Muscle layer of duodenum (tissue), 2 donors: ENCODE measurements around the gene MDM1.
A peak's percentile ranks its signal among the peaks of the same experiment; 100 is the strongest.

ENCODE experiments used
- H3K27ac ChIP-seq: one replicate; pipeline ENCODE4 v1.7.0; 2013; ENCODE audit warnings: mild to moderate bottlenecking, low read length
- H3K27me3 ChIP-seq: one replicate; pipeline ENCODE4 v1.7.0; 2013; ENCODE audit warnings: low read depth, mild to moderate bottlenecking, control low read depth, low read length
- H3K36me3 ChIP-seq, 2 donors: one replicate each; pipeline ENCODE4 v1.7.0; 2013; ENCODE audit warnings: low read length in 2 of 2, control low read depth in 1 of 2, mild to moderate bottlenecking in 1 of 2; ENCODE audit not compliant: insufficient read depth in 2 of 2, control insufficient read depth in 1 of 2
- H3K4me1 ChIP-seq, 2 donors: one replicate each; pipeline ENCODE4 v1.7.0; 2013; ENCODE audit warnings: low read length in 2 of 2, mild to moderate bottlenecking in 2 of 2, control low read depth in 1 of 2, moderate library complexity in 1 of 2; ENCODE audit not compliant: insufficient read depth in 2 of 2, control insufficient read depth in 1 of 2
- H3K4me3 ChIP-seq, 2 donors: one replicate each; pipeline ENCODE4 v1.7.0; 2013; ENCODE audit warnings: low read length in 2 of 2, low read depth in 1 of 2, mild to moderate bottlenecking in 1 of 2
- H3K9me3 ChIP-seq, 2 donors: one replicate each; pipeline ENCODE4 v1.7.0; 2013; ENCODE audit warnings: low read length in 2 of 2, control low read depth in 1 of 2, mild to moderate bottlenecking in 1 of 2; ENCODE audit not compliant: control insufficient read depth in 1 of 2
- donor health status: healthy.

Gene MDM1

DNA sequence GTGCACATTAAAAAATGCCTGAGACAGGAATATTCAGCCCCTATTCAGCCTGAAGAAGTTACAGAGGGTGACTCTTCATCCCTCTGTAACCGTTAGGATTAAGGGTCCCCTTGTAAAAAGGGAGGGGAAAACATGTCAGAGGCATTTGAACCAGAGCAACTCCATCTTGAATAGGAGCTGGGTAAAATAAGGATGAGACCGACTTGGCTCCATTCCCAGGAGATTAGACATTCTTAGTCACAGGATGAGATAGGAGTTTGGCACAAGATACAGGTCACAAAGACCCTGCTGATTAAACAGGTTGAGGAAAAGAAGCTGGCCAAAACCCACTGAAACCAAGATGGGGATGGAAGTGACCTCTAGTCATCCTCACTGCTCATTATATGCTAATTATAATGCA lies 19.9 kb upstream of the MDM1 start:
- Histone ChIP-seq H3K27ac (no peak overlapping the region), H3K4me1 (peaks cover 0 to 18% of the 10 kb centered on the region in 2 donors), H3K9me3 (no peaks in the 10 kb centered on the region), H3K27me3 (no peaks in the 10 kb centered on the region), H3K36me3 (no peaks in the 10 kb centered on the region), H3K4me3 (no peak overlapping the region)

DNA sequence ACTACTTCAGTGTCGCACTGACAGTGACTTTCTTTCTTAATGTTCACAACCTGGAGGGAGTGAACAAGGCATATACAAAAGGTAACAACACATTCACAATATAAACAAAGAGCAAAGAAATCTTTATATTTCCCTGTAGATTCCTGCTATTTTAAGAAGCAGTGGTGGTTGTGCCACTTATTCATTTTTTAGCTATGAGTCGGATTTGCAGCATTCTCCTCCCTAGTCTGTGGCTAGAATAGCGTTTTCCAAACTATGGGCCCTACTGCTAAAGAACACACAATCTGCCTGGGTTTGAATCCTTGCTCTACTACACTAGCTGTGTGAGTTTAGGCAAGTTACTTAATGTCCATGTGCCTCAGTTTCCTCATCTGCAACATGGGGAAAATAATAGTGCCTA lies 18.6 kb upstream of the MDM1 start:
- H3K36me3 ChIP-seq: no peaks in the 10 kb centered on the region
- H3K4me3 ChIP-seq: no peak overlapping the region
- no peaks in the 10 kb centered on the region for H3K27me3 ChIP-seq
- H3K9me3 ChIP-seq: no peaks in the 10 kb centered on the region
- H3K27ac ChIP-seq: no peak overlapping the region
- peaks cover 0 to 18% of the 10 kb centered on the region in 2 donors for H3K4me1 ChIP-seq

DNA sequence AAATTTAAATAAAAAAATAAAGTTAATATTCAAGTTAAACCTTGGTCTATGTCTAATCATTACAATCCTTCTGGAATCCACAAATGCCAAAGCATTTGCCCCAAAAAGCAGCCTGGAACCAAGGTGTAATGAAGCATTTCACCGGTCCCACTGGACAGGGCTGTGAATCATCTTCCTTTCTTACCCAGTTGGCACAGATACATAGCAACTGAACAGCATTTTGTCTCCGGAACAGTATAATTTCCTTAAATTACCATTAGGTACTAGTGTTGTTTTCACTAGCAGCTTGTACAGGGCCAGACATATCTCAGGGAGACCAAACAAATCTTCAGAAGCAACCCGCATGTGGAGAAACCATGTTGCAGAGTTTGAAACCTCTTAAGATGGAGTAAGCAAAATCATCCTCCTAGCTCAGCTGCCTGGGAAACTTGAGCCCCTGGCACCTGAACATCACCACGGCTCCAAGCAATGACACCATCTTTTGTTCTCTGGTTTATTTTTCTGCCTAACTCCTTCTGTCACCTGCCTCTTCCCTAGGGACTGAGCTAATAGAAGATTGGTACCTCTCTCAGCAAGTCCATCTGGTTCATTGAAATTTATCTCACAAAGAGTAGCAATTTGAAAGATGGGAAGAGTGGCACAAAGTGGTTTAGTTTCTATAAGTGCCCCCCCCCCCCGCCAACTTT lies 17.9 kb upstream of the MDM1 start:
- H3K27me3 ChIP-seq: no peaks in the 10 kb centered on the region
- H3K36me3 ChIP-seq: no peaks in the 10 kb centered on the region
- no peaks in the 10 kb centered on the region for H3K9me3 ChIP-seq
- peaks cover 0 to 18% of the 10 kb centered on the region in 2 donors for H3K4me1 ChIP-seq
- no peak overlapping the region for H3K4me3 ChIP-seq
- H3K27ac ChIP-seq: no peak overlapping the region

DNA sequence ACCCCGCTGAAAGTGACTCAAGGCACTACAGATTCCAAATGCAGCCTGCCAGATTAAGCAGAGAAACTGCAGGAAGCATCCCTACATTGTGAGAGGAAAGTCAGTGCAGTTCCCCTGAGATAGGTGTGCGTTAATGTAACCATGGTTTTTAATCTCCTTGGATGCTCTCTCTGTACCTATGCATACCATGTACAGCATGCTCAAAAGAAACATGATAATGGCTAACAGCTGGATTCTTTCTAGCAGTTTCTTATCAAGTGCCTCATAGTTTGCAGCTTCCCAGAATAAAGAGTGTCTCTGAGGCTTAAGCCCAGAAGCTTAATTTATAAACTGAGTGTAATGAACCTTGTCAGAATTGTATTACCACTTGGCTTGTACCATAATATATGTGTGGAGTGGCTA lies 17.1 kb upstream of the MDM1 start:
- Histone ChIP-seq H3K27me3 (no peaks in the 10 kb centered on the region), H3K9me3 (no peaks in the 10 kb centered on the region), H3K4me3 (no peak overlapping the region), H3K27ac (no peak overlapping the region), H3K36me3 (no peaks in the 10 kb centered on the region), H3K4me1 (peaks cover 0 to 18% of the 10 kb centered on the region in 2 donors)

DNA sequence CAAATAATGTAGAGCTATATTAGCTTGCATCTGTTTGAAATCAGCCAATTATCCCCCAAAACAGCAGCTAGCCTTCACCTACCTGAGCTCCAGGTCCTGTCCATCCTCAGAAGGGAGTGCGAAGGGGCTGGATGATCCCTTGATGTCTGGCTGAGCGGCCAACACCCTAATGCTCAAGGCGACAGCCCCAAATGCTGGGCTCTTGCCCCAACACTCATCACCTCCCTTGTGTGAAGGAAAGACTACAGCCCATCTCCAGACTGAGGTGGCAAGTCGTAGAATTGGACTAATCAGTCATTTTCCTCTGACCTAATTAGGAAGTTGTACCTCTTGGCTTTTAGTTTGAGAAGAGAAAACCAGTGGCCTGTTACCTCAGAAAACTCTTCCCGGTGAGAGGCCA lies 16.3 kb upstream of the MDM1 start:
- Histone ChIP-seq H3K4me3 (no peak overlapping the region), H3K36me3 (no peaks in the 10 kb centered on the region), H3K9me3 (no peaks in the 10 kb centered on the region), H3K27ac (no peak overlapping the region), H3K27me3 (no peaks in the 10 kb centered on the region), H3K4me1 (peaks cover 0 to 18% of the 10 kb centered on the region in 2 donors)

DNA sequence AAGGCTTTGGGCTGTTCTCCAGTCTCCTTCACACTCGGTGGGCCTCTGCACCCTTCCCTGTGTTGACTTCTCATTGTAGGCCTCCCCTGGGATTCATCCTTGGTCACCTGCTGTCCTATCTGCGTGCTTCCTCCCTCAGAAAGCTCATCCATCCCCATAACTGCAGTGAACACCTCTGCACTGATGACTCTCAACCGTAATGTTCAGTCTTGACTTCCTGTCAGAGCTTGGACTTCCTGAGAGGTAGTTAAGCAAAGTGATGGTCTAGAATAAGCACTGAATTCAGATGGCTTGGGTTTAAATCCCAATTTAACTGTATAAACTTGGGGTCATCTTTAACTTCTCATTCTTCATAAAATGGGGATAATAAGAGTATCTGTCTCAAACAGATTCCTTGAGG lies 13.6 kb upstream of the MDM1 start:
- Histone ChIP-seq H3K27ac (no peak overlapping the region), H3K9me3 (no peaks in the 10 kb centered on the region), H3K4me3 (no peak overlapping the region), H3K27me3 (no peaks in the 10 kb centered on the region), H3K4me1 (peaks cover 2 to 19% of the 10 kb centered on the region in 2 donors), H3K36me3 (no peaks in the 10 kb centered on the region)

DNA sequence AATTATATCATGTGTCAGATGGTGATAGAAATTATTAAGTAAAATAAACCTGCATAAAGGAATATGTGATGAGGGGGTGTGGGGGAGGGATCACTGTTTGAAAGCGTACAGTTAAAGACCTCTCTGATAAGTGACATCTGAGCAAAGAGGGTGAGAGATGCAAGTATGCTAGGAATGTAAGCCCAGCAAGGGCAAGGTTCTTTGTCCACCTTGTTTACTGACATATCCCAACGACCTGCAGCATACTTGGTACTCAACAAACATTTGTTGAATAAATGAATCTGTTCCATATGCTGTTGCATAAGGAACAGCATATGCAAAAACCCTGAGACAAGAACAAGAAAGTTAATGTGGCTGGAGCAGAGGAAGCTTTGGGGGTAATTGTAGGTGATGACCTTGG lies 12.0 kb upstream of the MDM1 start:
- no peak overlapping the region for H3K4me3 ChIP-seq
- no peak overlapping the region for H3K27ac ChIP-seq
- no peaks in the 10 kb centered on the region for H3K9me3 ChIP-seq
- H3K36me3 ChIP-seq: no peaks in the 10 kb centered on the region
- no peaks in the 10 kb centered on the region for H3K27me3 ChIP-seq
- peaks cover 4 to 19% of the 10 kb centered on the region in 2 donors for H3K4me1 ChIP-seq

DNA sequence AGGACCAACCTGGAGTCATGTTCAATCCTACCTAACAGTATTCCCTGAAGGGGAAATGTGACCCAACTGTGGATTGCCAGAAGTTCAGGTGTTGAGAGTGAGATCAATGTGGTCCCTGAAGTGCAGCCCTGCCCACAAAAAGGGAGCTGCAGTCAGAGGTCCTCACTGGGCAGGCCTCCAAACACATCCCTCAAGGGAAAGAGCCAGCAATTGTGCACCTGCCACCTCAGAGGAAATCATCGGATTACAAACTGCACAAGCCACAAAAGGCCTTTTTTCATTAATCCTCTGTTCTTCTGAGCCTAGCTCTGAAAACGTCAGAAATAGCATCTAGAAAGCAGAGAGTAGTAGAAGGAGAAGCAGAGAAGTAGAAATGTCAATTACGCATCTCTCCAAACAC lies 10.8 kb upstream of the MDM1 start:
- Histone ChIP-seq H3K4me1 (peaks cover 4 to 11% of the 10 kb centered on the region in 2 donors), H3K4me3 (no peak overlapping the region), H3K36me3 (no peaks in the 10 kb centered on the region), H3K9me3 (no peaks in the 10 kb centered on the region), H3K27me3 (no peaks in the 10 kb centered on the region), H3K27ac (no peak overlapping the region)

DNA sequence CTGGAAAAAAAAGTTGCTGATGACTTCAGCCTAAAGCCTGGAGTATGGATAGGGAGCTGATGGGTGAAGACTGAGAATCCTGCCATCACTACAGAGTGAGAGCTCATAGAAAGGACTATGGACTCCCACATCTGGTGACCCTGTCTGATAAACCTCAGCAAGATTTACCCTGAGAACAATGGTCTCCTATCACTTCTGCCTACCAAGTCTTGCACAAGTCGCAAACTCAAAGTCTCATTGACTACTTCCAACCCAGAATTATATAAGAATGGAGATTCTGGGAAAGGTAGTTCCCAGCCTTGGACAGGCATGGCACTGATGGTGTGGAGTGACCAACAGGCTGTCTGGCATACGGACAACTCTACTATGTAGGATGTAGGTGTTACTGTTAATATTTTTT lies 9.7 kb upstream of the MDM1 start:
- no peaks in the 10 kb centered on the region for H3K36me3 ChIP-seq
- no peaks in the 10 kb centered on the region for H3K9me3 ChIP-seq
- H3K4me3 ChIP-seq: no peak overlapping the region
- peaks cover 4 to 18% of the 10 kb centered on the region in 2 donors for H3K4me1 ChIP-seq
- H3K27me3 ChIP-seq: no peaks in the 10 kb centered on the region
- no peak overlapping the region for H3K27ac ChIP-seq

DNA sequence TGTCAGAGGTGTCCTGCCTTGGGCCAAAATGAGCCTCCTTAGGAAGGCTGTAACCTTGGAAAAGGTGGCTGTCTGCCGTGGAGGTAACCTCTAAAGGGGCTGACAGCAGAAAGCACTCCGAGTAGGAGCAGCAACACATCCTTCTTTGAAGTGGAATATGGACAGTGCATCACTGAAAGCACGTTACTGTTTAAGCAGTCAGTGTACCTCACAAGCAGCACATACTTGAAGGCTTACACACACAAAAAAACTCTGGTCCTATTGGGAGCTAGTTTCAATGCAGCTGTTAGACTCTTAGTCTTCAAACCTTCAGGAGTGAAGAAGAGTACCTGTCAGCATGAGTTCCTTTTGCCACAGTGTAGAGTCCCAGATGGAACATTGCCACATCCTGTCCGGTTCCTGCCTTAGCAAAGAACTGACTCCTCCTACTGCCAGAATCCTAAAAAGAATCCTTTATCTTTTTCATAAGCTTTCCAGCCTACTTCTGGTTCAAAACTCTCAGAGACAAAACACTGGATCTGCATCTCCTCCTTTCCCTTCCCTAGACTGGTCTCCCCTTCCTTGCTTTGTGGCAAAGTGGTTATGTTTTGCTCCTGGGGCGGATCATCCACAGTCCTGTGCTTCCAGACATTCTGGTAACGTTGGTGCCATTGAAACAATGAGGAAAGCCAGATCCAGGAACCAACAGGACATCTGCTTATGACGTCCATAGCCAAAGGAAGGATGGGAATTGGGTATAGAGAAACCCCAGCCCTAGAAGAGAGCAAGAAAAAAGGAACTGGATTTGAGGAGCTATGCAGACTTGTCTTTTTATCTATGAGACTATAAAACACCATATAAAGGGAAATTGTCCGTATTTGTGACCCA lies 8.5 kb upstream of the MDM1 start:
- no peaks in the 10 kb centered on the region for H3K36me3 ChIP-seq
- H3K4me1 ChIP-seq: peaks cover 4 to 18% of the 10 kb centered on the region in 2 donors
- no peaks in the 10 kb centered on the region for H3K27me3 ChIP-seq
- H3K4me3 ChIP-seq: no peak overlapping the region
- peak overlapping the region; percentile 34 for H3K27ac ChIP-seq
- H3K9me3 ChIP-seq: no peaks in the 10 kb centered on the region

DNA sequence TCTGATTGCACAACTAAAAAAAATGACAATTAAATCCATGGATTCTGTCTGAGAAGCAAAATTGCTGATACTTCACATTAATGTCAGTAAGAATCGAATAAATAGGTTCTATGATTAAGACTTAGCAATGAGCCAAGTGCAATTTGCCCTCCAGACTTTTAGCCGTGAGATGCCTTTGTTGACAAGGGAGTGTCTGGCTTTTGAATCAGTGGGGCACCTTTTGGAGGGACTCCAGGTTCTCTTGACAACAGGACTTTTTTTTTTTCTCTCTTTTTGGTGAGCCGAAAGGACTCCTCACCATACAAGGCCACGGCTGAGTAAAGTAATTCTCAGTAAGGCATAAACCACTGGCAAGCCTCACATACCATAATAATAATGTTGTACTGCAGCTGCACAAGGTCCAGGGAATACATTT lies 4.7 kb upstream of the MDM1 start:
- no peaks in the 10 kb centered on the region for H3K9me3 ChIP-seq
- H3K27ac ChIP-seq: peak overlapping the region; percentile 42
- peaks cover 9 to 18% of the 10 kb centered on the region in 2 donors for H3K4me1 ChIP-seq
- no peaks in the 10 kb centered on the region for H3K36me3 ChIP-seq
- H3K4me3 ChIP-seq: no peak overlapping the region
- no peaks in the 10 kb centered on the region for H3K27me3 ChIP-seq
